ENCODE measurements around the gene PARP14. TPM values are rescaled to one million over a fixed set of nuclear protein-coding genes. Genes with fewer than 3 reads are reported as not detected.

The PARP14 gene
- total RNA-seq, 1 donor from 2014 or later, result 51.1 TPM

DNA sequence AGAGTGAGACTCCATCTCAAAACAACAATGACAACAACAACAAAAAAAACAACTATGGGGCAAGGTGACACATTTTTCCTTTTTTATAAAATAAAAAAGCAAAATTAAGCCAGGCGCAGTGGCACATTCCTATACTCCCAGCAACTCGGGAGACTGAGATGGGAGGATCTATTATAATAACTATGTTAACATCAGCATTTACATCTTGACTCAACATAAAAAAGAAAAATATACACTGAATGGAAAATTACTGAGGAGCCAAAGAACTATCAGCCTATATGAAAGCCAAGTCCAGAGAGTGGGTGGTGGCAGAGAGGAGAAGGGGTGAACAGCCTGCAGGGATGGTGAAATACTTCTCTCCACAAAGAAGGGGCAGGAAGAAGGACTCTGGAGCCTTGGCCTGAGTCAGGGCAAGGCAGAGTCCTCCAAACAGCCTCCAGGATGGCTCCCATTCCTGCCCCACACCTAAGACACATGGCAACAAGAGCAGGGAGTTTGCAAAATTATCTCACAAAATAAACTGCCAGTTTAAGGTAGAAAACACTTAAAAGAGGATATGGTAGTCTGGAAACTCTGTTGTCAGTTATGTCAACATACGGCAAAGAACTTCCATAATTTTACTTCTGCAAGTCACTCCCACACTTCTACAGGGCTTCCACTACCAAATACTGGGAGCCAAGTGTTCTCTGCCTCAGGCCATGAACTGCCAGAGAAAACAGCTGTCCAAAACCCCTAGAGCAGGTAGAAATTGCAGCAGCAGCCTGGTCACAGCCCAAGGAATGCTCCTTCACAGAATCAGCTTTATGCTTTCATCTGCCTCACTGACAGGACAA, 87.1 kb downstream of the PARP14 start:
- DNase-seq (ENCODE audit: low spot score), result no peak

DNA sequence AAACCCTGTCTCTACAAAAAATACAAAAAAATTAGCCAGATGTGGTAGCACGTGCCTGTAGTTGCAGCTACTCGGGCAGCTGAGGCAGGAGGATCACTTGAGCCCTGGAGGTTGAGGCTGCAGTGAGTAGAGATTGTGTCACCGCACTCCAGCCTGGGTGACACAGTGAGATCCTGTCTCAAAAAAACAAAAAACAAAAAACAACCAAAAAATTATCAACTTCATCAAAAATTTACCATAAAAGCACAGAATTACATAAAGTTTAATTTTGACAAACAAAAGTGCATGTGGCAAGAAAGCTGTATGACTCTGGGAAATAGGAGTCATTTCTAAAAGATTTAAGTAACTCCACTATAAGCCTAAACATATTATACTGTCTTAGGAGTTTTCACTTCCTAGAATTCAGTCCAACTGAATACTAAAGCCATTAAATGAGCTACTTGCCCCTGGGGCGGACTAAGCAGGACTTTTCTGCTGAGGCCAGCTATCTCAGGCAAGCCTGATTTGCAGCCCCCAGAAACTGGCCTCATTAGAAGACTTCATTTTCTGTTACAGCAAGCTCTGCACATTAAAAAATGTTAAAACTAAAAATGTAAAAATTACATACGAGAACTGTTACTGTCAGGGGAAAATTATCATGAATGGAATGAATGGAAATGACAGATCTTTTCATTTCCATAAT, 90.0 kb downstream of the PARP14 start:
- DNase-seq (ENCODE audit: low spot score), result no peak

DNA sequence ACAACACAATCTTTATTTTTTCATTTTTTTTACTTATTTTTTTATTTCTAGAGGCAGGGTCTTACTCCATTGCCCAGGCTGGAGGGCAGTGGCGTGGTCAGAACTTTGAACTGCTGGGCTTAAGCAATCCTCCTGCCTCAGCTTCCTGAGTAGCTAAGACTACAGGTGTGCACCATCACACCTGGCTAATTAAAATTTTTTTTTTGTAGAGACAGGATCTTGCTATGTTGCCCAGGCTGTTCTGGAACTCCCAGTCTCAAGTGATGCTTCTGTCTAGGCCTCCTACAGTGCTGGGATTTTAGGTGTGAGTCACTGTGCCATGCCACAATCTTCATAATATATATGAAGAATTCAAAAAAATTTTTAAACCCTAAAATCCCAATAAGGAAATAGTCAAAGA, 92.2 kb downstream of the PARP14 start:
- DNase-seq (ENCODE audit: low spot score), result no peak

DNA sequence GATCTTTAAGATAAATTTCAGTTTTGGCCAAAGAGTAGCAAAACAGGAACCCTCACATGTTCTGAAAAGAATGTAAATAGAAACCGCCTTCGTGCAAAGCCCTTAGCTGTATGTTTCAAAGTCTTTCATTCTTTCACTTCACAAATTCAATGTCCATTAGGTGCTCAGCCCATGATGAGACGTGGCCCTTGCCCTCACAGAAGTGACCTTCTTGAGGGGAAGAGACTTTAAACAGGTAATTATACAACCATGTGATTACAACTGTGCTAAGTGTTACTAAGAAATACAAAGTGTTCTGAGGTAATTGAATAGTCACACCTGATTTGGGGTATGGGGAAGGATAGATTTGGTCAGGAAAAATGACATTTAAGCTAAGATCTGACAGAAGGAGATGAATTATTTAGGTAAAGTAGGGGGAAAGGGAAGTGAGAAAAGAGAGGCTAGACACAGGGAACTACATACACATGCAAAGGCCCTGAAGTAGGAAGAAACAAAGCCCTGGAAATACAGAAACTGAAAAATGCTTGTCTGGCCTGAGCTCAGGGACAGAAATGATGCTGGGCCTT, 93.4 kb downstream of the PARP14 start:
- no peak for DNase-seq (ENCODE audit: low spot score)

DNA sequence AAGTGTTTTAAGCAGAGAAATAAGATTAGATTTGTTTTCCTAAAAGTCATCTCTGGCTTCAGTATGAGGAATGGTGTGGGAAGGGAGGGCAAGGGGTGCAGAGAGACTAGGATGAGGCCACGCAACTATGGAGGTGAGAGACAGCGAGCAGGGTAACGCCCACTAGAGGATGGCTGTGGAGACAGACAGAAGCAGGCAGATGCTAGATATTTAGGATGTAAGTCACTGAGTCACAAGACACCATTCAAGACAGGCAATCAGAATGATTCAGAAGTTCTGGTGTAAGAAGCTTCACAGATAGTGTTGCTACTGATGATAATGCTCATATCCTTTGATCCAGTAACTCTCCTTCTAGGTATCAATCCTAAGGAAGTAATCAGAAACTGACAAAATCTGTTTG, 93.9 kb downstream of the PARP14 start:
- no peak for DNase-seq (ENCODE audit: low spot score)

DNA sequence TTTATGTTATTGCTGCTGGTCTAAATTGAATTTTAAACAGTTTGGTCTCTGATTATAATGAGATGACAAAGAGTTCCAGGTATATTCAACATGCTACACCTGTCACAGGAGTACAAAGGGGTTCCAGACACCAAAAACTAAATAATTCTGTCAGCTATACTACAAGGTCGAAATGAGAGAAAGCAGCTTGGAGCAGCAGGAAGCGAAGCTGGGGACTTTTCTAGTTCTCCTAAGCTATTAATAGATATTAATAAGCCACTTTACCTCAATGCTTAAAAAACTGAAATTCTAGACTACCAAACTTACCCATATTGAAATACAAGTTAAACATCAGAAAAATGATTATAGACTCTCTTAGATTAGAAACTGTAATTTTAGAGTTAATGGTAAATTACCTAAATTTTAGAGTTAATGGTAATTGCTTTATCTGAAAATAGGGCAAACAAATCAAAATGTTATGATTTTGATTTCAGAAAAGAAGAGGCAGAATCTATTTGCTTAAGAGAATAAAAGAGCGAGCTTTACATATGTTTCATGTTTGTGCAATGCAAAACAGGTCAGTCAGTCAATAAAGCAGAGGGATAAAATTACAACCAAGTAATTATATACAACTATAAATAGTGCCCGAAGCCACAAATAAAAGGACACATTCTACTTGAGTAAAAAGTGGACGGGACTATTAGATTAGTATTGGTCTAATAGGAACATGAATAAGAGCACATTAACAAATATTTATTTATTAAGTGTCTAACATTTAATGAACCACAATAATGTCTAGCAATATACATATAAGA, 96.2 kb downstream of the PARP14 start:
- DNase-seq (ENCODE audit: low spot score), result no peak

DNA sequence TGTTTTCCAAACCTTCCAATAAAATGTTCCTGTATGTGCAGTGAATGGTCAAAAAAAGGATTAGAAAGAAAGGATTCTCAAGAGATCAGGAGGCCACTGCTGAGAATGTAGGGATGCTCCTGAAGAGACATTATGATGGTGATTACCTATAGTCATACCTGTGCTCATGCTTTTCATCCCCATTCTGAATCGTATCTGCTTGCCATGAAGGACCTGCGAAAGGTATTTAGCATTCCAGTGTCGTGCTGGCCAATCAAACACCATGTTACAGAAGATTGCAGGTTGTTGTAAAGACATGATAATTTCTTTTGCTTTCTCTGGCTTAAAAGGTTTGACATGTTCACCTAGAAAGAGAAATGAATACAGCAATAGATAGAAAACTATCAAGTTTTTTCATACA, 96.9 kb downstream of the PARP14 start:
- no peak for DNase-seq (ENCODE audit: low spot score)

Other genes with a start within 250 kb of the PARP14 start
- gene KPNA1, start 165.9 kb upstream of the PARP14 start, total RNA-seq, result 107 TPM
- gene PARP9, start 116.5 kb upstream of the PARP14 start, total RNA-seq, result 39.6 TPM
- 41.6 TPM for gene DTX3L, start 116.5 kb upstream of the PARP14 start, total RNA-seq
- 2.9 TPM for gene PARP15, start 103.2 kb upstream of the PARP14 start, total RNA-seq
- 8.4 TPM for gene HSPBAP1, start 113.0 kb downstream of the PARP14 start, total RNA-seq
- gene SLC49A4, start 114.2 kb downstream of the PARP14 start, total RNA-seq, result 16.2 TPM

Measured in mesenteric fat pad (tissue), 1 donor.